ENCODE results near the gene SYNE3.

- TF ChIP-seq CTCF (IDR thresholded peaks at IDR 0.05) (no peak), POLR2A (IDR thresholded peaks at IDR 0.05) (no peak)
These were observed 30.8 kb upstream of the SYNE3 start for GRCh38 chr14:95547272-95547625.
